SK-N-SH treated with all-trans-retinoic acid at 6 μM for 48 hours (cell line): ENCODE measurements around the gene AMOT.

ENCODE experiments used
- ATAC-seq: fragments of 200-7000 bp; cut with Tn5 transposase; 3 replicates; pipeline ENCODE4 v1.9.1; 2020; ENCODE audit warnings: mild to moderate bottlenecking, moderate library complexity
- ARNTL ChIP-seq: fragments of 450-650 bp; formaldehyde crosslinking; IDR thresholded peaks from 2 replicates; pipeline ENCODE4 v1.5.0; 2020; ENCODE audit warnings: low read depth, mild to moderate bottlenecking, moderate library complexity, borderline replicate concordance
- BACH2 ChIP-seq: fragments of 250-450 bp; sonication (Bioruptor Pico); IDR thresholded peaks from 2 replicates; pipeline ENCODE4 v1.9.0; 2021; ENCODE audit warnings: mild to moderate bottlenecking, borderline replicate concordance
- CREB5 ChIP-seq: fragments of 250-450 bp; sonication (Bioruptor Pico); IDR thresholded peaks from 2 replicates; pipeline ENCODE4 v1.5.1; 2020; ENCODE audit warnings: low read depth, mild to moderate bottlenecking, moderate library complexity
- CSDC2 ChIP-seq: fragments of 250-450 bp; sonication (Bioruptor Pico); IDR thresholded peaks from 2 replicates; pipeline ENCODE4 v1.5.0; 2020; ENCODE audit warnings: mild to moderate bottlenecking, moderate library complexity
- ESRRG ChIP-seq: fragments of 250-450 bp; sonication (Bioruptor Pico); IDR thresholded peaks from 2 replicates; pipeline ENCODE4 v1.6.1; 2021; ENCODE audit warnings: mild to moderate bottlenecking
- GLIS3 ChIP-seq: fragments of 250-450 bp; sonication (Bioruptor Pico); IDR thresholded peaks from 2 replicates; pipeline ENCODE4 v1.5.0; 2020; ENCODE audit warnings: mild to moderate bottlenecking, moderate library complexity
- ISL1 ChIP-seq: fragments of 250-450 bp; sonication (Bioruptor Pico); IDR thresholded peaks from 2 replicates; pipeline ENCODE4 v2.1.2; 2022; ENCODE audit warnings: mild to moderate bottlenecking, moderate library complexity
- OSR1 ChIP-seq: fragments of 250-450 bp; sonication (Bioruptor Pico); IDR thresholded peaks from 2 replicates; pipeline ENCODE4 v1.8.0; 2022; ENCODE audit warnings: moderate library complexity, mild to moderate bottlenecking, inconsistent platforms
- PPARA ChIP-seq: fragments of 250-450 bp; sonication (Bioruptor Pico); IDR thresholded peaks from 2 replicates; pipeline ENCODE4 v1.5.0; 2020; ENCODE audit warnings: mild to moderate bottlenecking, borderline replicate concordance
- RARB ChIP-seq: fragments of 250-450 bp; sonication (Bioruptor Pico); IDR thresholded peaks from 2 replicates; pipeline ENCODE4 v1.8.0; 2021; ENCODE audit warnings: mild to moderate bottlenecking, moderate library complexity
- SNAI2 ChIP-seq: fragments of 250-450 bp; sonication (Bioruptor Pico); IDR thresholded peaks from 2 replicates; pipeline ENCODE4 v1.5.0; 2020; ENCODE audit warnings: mild to moderate bottlenecking, moderate library complexity
- TCF4 ChIP-seq: fragments of 250-450 bp; sonication (Bioruptor Pico); IDR thresholded peaks from 2 replicates; pipeline ENCODE4 v1.8.0; 2021; ENCODE audit warnings: mild to moderate bottlenecking, moderate library complexity, borderline replicate concordance
- TOX ChIP-seq: fragments of 250-450 bp; sonication (Bioruptor Pico); IDR thresholded peaks from 2 replicates; pipeline ENCODE4 v1.8.0; 2021; ENCODE audit warnings: mild to moderate bottlenecking, moderate library complexity, borderline replicate concordance
- TSHZ2 ChIP-seq: fragments of 250-450 bp; sonication (Bioruptor Pico); IDR thresholded peaks from 2 replicates; pipeline ENCODE4 v1.5.0; 2020; ENCODE audit warnings: mild to moderate bottlenecking, moderate library complexity
- ZC3H10 ChIP-seq: fragments of 250-450 bp; sonication (Bioruptor Pico); IDR thresholded peaks from 2 replicates; pipeline ENCODE4 v1.5.1; 2021; ENCODE audit warnings: mild to moderate bottlenecking, moderate library complexity
- ZFP3 ChIP-seq: fragments of 250-450 bp; sonication (Bioruptor Pico); IDR thresholded peaks from 2 replicates; pipeline ENCODE4 v1.5.0; 2020; ENCODE audit warnings: mild to moderate bottlenecking, moderate library complexity
- ZFP30 ChIP-seq: fragments of 450-650 bp; formaldehyde crosslinking; IDR thresholded peaks from 2 replicates; pipeline ENCODE4 v1.5.0; 2022; ENCODE audit warnings: mild to moderate bottlenecking, moderate library complexity
- ZNF565 ChIP-seq: fragments of 450-650 bp; formaldehyde crosslinking; conservative IDR thresholded peaks from 2 replicates; pipeline ENCODE4 v1.5.0; 2020; ENCODE audit warnings: low read depth, mild to moderate bottlenecking, moderate library complexity
- ZNF70 ChIP-seq: fragments of 450-650 bp; formaldehyde crosslinking; IDR thresholded peaks from 2 replicates; pipeline ENCODE4 v1.5.0; 2020; ENCODE audit warnings: mild to moderate bottlenecking, moderate library complexity
- ZNF8 ChIP-seq: fragments of 450-650 bp; formaldehyde crosslinking; IDR thresholded peaks from 2 replicates; pipeline ENCODE4 v1.5.0; 2020; ENCODE audit warnings: mild to moderate bottlenecking, moderate library complexity
- TF ChIP-seq, protein P1 (sequence below): fragments of 250-450 bp; sonication (Bioruptor Pico); IDR thresholded peaks from 2 replicates; pipeline ENCODE4 v1.5.1; 2021; ENCODE audit warnings: mild to moderate bottlenecking, moderate library complexity
- TF ChIP-seq, protein P2 (sequence below): fragments of 250-450 bp; sonication (Bioruptor Pico); IDR thresholded peaks from 2 replicates; pipeline ENCODE4 v1.8.0; 2020; ENCODE audit warnings: mild to moderate bottlenecking, moderate library complexity, borderline replicate concordance

Gene AMOT

GRCh38 chrX:112844250-112844649 is 3.6 kb upstream of the AMOT start:
- TF ChIP-seq ISL1 (CRISPR knock-in tag) (no peak), TOX (CRISPR knock-in tag) (no peak), ZC3H10 (CRISPR knock-in tag) (no peak), OSR1 (no peak), GLIS3 (CRISPR knock-in tag) (no peak), ZFP3 (CRISPR knock-in tag) (no peak), ESRRG (CRISPR knock-in tag) (no peak), RARB (CRISPR knock-in tag) (no peak), TCF4 (CRISPR knock-in tag) (no peak), ZNF565 (no peak), BACH2 (CRISPR knock-in tag) (no peak), CSDC2 (no peak), ZFP30 (no peak), TSHZ2 (CRISPR knock-in tag) (no peak), ZNF70 (no peak), CREB5 (no peak)
- TF ChIP-seq, protein P1, sequence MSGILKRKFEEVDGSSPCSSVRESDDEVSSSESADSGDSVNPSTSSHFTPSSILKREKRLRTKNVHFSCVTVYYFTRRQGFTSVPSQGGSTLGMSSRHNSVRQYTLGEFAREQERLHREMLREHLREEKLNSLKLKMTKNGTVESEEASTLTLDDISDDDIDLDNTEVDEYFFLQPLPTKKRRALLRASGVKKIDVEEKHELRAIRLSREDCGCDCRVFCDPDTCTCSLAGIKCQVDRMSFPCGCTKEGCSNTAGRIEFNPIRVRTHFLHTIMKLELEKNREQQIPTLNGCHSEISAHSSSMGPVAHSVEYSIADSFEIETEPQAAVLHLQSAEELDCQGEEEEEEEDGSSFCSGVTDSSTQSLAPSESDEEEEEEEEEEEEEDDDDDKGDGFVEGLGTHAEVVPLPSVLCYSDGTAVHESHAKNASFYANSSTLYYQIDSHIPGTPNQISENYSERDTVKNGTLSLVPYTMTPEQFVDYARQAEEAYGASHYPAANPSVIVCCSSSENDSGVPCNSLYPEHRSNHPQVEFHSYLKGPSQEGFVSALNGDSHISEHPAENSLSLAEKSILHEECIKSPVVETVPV (CRISPR knock-in tag) = no peak
- TF ChIP-seq, protein P2, sequence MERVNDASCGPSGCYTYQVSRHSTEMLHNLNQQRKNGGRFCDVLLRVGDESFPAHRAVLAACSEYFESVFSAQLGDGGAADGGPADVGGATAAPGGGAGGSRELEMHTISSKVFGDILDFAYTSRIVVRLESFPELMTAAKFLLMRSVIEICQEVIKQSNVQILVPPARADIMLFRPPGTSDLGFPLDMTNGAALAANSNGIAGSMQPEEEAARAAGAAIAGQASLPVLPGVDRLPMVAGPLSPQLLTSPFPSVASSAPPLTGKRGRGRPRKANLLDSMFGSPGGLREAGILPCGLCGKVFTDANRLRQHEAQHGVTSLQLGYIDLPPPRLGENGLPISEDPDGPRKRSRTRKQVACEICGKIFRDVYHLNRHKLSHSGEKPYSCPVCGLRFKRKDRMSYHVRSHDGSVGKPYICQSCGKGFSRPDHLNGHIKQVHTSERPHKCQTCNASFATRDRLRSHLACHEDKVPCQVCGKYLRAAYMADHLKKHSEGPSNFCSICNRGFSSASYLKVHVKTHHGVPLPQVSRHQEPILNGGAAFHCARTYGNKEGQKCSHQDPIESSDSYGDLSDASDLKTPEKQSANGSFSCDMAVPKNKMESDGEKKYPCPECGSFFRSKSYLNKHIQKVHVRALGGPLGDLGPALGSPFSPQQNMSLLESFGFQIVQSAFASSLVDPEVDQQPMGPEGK (CRISPR knock-in tag) = no peak
- ATAC-seq = no peak

GRCh38 chrX:112841820-112842157 is 1.2 kb upstream of the AMOT start:
- ATAC-seq = no peak
- TF ChIP-seq ZNF8 (CRISPR knock-in tag) = peak; percentile 81
- TF ChIP-seq, protein P1 (CRISPR knock-in tag) = no peak

- ATAC-seq = peak; percentile 97
- no peak for TF ChIP-seq SNAI2 (CRISPR knock-in tag)
- no peak for TF ChIP-seq ZNF8 (CRISPR knock-in tag)
- no peak for TF ChIP-seq BACH2 (CRISPR knock-in tag)
- TF ChIP-seq, protein P2 (CRISPR knock-in tag) = no peak
- no peak for TF ChIP-seq TCF4 (CRISPR knock-in tag)
- no peak for TF ChIP-seq GLIS3 (CRISPR knock-in tag)
- no peak for TF ChIP-seq TOX (CRISPR knock-in tag)
- no peak for TF ChIP-seq CREB5
- no peak for TF ChIP-seq PPARA (CRISPR knock-in tag)
- TF ChIP-seq ARNTL (CRISPR knock-in tag) = no peak
Measured at GRCh38 chrX:112841114-112841819, 636 bp upstream of the AMOT start.
